ENCODE measurements around the gene ANK2.
"Not testable (repeated sequence)": the region's sequence is repeated elsewhere in the genome, so short reads cannot be mapped to it uniquely, and the experiment has no call there.

ANK2 gene

DNA sequence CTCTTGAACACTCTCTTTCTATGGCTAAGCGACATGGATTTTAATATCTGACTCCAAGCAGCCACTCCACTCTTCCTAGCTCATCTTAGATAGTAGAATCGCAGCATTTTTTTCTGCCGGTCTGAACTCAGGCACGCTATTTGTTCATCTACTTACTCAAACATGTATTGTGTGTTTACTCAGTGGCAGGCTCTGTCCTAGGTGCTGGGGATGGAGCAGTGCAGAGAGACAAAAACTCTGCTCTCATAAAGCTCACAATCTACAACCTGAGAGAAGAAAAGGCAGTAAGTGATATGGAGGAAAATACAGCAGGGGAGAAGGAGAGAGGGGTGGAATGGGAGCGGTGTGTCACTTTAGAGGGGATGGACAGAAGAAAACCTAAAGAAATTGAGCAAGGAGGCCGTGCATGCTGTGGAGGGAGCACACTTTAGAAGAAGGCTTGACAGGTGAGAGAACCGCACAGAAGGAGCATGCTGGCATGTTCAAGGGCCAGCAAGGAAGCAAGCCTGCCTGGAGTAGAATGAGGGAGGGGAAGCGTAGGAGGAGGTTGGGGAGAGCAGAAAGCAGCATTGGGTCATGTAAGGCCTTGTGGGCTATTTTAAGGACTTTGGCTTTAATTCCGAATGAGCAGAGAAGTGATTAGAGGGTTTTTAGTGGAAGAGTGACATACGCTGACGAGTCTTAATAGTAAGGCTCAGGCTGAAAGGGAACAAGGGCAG lies 132.0 kb downstream of the ANK2 start:
- TF ChIP-seq, protein P1, sequence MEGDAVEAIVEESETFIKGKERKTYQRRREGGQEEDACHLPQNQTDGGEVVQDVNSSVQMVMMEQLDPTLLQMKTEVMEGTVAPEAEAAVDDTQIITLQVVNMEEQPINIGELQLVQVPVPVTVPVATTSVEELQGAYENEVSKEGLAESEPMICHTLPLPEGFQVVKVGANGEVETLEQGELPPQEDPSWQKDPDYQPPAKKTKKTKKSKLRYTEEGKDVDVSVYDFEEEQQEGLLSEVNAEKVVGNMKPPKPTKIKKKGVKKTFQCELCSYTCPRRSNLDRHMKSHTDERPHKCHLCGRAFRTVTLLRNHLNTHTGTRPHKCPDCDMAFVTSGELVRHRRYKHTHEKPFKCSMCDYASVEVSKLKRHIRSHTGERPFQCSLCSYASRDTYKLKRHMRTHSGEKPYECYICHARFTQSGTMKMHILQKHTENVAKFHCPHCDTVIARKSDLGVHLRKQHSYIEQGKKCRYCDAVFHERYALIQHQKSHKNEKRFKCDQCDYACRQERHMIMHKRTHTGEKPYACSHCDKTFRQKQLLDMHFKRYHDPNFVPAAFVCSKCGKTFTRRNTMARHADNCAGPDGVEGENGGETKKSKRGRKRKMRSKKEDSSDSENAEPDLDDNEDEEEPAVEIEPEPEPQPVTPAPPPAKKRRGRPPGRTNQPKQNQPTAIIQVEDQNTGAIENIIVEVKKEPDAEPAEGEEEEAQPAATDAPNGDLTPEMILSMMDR (IDR thresholded peaks at IDR 0.05; ENCODE audit: insufficient read depth, low read length), result no peak
- no peak for TF ChIP-seq SPI1 (IDR thresholded peaks at IDR 0.05; ENCODE audit: borderline replicate concordance, low read depth)
- TF ChIP-seq GABPA (IDR thresholded peaks at IDR 0.05; ENCODE audit: low read depth), result no peak
- TF ChIP-seq POLR2AphosphoS5 (IDR thresholded peaks at IDR 0.05; ENCODE audit: low read depth), result no peak
- no peak for DNase-seq (ENCODE audit: low read depth in 1 of 2, low spot score in 1 of 2)
- Histone ChIP-seq H3K4me3 (replicated peaks; ENCODE audit: insufficient read depth, low read length) (no peak overlapping the region), H3K27ac (replicated peaks) (no peak overlapping the region), H3K27me3 (ENCODE audit: insufficient read depth, poor library complexity, severe bottlenecking) (no peaks in the 10 kb centered on the region)

DNA sequence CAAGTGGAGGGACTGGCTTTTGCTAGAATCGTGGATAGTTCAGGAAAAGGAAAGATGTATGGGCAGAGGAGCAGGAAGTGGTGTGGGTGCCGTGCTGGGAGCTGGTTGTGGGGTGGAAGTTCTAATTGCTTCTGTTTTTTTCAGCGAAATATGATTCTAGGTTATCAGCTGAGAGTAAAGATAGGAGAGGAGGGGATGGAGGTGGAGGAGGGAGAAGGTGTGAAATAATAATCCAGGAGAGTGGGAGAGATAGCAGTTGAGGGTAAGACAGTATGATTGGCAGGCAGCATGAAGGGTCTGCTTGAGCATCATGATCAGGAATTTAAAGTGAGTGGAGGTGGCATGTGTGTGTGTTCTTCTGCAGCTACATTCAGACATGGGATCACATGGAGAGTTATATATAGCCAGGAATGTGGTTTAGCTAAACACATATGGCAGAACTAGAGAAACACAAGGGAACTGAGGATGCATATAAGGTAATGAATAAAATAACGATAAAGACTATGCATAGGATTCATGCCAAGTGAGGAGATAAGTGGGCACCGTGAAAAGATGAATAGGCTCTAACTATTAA lies 133.7 kb downstream of the ANK2 start:
- H3K27ac ChIP-seq (replicated peaks), result no peak overlapping the region
- TF ChIP-seq GABPA (IDR thresholded peaks at IDR 0.05; ENCODE audit: low read depth) (no peak), POLR2AphosphoS5 (IDR thresholded peaks at IDR 0.05; ENCODE audit: low read depth) (no peak), SPI1 (IDR thresholded peaks at IDR 0.05; ENCODE audit: borderline replicate concordance, low read depth) (no peak)
- TF ChIP-seq, protein P1 (IDR thresholded peaks at IDR 0.05; ENCODE audit: insufficient read depth, low read length), result no peak
- TF ChIP-seq, protein P2, sequence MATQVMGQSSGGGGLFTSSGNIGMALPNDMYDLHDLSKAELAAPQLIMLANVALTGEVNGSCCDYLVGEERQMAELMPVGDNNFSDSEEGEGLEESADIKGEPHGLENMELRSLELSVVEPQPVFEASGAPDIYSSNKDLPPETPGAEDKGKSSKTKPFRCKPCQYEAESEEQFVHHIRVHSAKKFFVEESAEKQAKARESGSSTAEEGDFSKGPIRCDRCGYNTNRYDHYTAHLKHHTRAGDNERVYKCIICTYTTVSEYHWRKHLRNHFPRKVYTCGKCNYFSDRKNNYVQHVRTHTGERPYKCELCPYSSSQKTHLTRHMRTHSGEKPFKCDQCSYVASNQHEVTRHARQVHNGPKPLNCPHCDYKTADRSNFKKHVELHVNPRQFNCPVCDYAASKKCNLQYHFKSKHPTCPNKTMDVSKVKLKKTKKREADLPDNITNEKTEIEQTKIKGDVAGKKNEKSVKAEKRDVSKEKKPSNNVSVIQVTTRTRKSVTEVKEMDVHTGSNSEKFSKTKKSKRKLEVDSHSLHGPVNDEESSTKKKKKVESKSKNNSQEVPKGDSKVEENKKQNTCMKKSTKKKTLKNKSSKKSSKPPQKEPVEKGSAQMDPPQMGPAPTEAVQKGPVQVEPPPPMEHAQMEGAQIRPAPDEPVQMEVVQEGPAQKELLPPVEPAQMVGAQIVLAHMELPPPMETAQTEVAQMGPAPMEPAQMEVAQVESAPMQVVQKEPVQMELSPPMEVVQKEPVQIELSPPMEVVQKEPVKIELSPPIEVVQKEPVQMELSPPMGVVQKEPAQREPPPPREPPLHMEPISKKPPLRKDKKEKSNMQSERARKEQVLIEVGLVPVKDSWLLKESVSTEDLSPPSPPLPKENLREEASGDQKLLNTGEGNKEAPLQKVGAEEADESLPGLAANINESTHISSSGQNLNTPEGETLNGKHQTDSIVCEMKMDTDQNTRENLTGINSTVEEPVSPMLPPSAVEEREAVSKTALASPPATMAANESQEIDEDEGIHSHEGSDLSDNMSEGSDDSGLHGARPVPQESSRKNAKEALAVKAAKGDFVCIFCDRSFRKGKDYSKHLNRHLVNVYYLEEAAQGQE (IDR thresholded peaks at IDR 0.05; ENCODE audit: insufficient replicate concordance, low read depth), result no peak
- no peak for DNase-seq (ENCODE audit: low read depth in 1 of 2, low spot score in 1 of 2)
- H3K27me3 ChIP-seq (ENCODE audit: insufficient read depth, poor library complexity, severe bottlenecking), result no peaks in the 10 kb centered on the region
- no peak overlapping the region for H3K4me3 ChIP-seq (replicated peaks; ENCODE audit: insufficient read depth, low read length)

DNA sequence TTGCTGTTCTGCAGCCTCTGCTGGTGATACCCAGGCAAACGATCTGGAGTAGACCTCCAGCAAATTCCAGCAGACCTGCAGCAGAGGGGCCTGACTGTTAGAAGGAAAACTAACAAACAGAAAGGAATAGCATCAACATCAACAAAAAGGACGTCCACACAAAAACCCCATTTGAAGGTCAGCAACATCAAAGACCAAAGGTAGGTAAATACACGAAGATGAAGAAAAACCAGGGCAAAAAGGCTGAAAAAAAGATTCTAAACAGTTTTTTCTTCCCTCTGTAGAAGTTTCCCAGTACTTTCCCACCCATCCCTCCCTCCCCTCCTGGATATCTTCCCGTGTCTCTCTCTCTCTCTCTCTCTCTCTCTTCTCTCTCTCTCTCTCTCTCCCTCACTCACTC lies 136.8 kb downstream of the ANK2 start:
- DNase-seq (ENCODE audit: low read depth in 1 of 2, low spot score in 1 of 2); H3K27ac ChIP-seq (replicated peaks); H3K4me3 ChIP-seq (replicated peaks; ENCODE audit: insufficient read depth, low read length); H3K27me3 ChIP-seq (ENCODE audit: insufficient read depth, poor library complexity, severe bottlenecking): not testable (repeated sequence)

DNA sequence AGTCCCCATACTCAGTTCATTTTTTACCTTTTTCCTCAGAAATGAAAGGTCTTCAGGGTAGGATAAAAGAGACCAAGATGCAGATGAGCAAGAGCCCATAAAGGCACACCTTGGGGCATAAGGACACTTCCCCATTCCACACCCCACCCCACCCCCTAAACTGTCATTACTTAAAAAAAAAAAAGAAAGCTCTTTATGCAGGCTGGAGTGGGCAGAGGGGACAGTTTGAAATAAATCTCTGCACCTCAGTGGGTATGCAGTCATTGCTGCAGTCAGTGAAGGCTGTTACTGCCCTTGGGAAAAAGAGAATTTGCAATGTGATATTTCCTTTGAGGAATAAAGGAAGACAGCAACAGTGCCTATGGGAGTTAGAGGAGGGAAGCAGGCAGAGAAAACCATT lies 137.5 kb downstream of the ANK2 start:
- TF ChIP-seq, protein P2 (IDR thresholded peaks at IDR 0.05; ENCODE audit: insufficient replicate concordance, low read depth), result no peak
- no peak for TF ChIP-seq GABPA (IDR thresholded peaks at IDR 0.05; ENCODE audit: low read depth)
- no peak for TF ChIP-seq SPI1 (IDR thresholded peaks at IDR 0.05; ENCODE audit: borderline replicate concordance, low read depth)
- TF ChIP-seq POLR2AphosphoS5 (IDR thresholded peaks at IDR 0.05; ENCODE audit: low read depth), result no peak
- no peak for DNase-seq (ENCODE audit: low read depth in 1 of 2, low spot score in 1 of 2)
- H3K4me3 ChIP-seq (replicated peaks; ENCODE audit: insufficient read depth, low read length), result no peak overlapping the region
- H3K27ac ChIP-seq (replicated peaks), result no peak overlapping the region
- no peaks in the 10 kb centered on the region for H3K27me3 ChIP-seq (ENCODE audit: insufficient read depth, poor library complexity, severe bottlenecking)
